Measurements from ENCODE around the gene ERC1. TPM values are rescaled to one million over a fixed set of nuclear protein-coding genes. Genes with fewer than 3 reads are reported as not detected.

Gene ERC1
- total RNA-seq, 2 experiments from 2014 or later, result 21.7 to 27.0 TPM

GRCh38 chr12:1357171-1357570 lies 366.1 kb downstream of the ERC1 start:
- Mint-ChIP-seq H3K4me3 (no peak overlapping the region), H3K27ac (no peak overlapping the region), H3K4me1 (ENCODE audit: low read depth) (no peaks in the 10 kb centered on the region), H3K9me3 (no peaks in the 10 kb centered on the region), H3K36me3 (ENCODE audit: low read depth) (no peaks in the 10 kb centered on the region), H3K27me3 (no peaks in the 10 kb centered on the region)
- TF ChIP-seq CTCF (IDR thresholded peaks at IDR 0.05), result no peak
- DNase-seq (no peak), ATAC-seq (no peak)
- intact Hi-C loops (cut with micrococcal nuclease), result no loop called here
- CTCF ChIA-PET, result interaction anchor here (1.1 kb wide), 1 partner anchor 13 kb away, joined by 3 read pairs; no protein-coding TSS in a partner anchor
- POLR2A ChIA-PET, result no interaction called here

- ChIA-PET POLR2A (no interaction called here), CTCF (no interaction called here)
- intact Hi-C loops (cut with micrococcal nuclease), result no loop called here
- Mint-ChIP-seq H3K36me3 (ENCODE audit: low read depth) (no peaks in the 10 kb centered on the region), H3K9me3 (no peaks in the 10 kb centered on the region), H3K4me3 (no peak overlapping the region), H3K4me1 (ENCODE audit: low read depth) (no peaks in the 10 kb centered on the region), H3K27ac (no peak overlapping the region), H3K27me3 (no peaks in the 10 kb centered on the region)
- ATAC-seq, result no peak
- TF ChIP-seq CTCF (IDR thresholded peaks at IDR 0.05), result no peak
- DNase-seq, result no peak
These were observed 366.7 kb downstream of the ERC1 start for GRCh38 chr12:1357711-1358110.

DNA sequence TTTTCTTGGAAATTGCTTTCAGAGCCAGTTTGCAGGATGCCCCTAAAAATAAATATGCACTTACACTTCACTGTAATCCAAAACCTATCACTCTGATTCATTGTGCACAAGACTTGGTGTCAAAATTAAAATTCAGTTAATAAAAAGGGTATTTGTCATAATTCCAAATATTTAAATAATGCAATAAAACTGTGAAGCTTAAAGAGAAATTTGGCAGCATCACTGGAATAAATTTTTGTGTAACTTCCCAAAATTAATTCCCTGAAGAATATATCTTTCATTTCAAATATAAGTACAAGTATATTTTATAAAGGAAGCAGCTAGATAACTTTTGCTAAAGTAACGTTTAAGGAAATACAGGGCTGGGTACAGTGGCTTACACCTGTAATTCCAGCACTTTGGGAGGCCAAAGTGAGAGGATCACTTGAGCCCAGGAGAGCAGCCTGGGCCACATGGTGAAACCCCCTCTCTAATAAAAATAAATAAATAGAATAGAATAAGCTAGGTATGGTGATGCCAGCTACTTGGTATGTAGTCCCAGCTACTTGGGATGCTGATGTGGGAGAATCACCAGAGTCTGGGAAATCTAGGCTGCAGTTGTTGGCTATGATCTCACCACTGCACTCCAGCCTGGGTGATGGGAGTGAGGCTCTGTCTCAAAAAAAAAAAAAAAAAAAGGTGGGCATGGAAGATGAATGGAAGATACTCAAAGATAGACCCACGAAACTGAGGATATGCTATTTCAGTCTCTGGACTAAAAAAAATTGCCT lies 369.6 kb downstream of the ERC1 start:
- CTCF ChIA-PET, result interaction anchor here (1.2 kb wide), 1 partner anchor 11 kb away, joined by 3 read pairs; no protein-coding TSS in a partner anchor
- Mint-ChIP-seq H3K9me3 (no peaks in the 10 kb centered on the region), H3K27me3 (no peaks in the 10 kb centered on the region), H3K4me3 (no peak overlapping the region), H3K4me1 (ENCODE audit: low read depth) (no peaks in the 10 kb centered on the region), H3K36me3 (ENCODE audit: low read depth) (peaks cover 1% of the 10 kb centered on the region), H3K27ac (no peak overlapping the region)
- ATAC-seq (no peak), DNase-seq (no peak)
- TF ChIP-seq CTCF (IDR thresholded peaks at IDR 0.05), result no peak
- intact Hi-C loops (cut with micrococcal nuclease), result no loop called here
- POLR2A ChIA-PET, result interaction anchor here (0.7 kb wide), 1 partner anchor 37 kb away, joined by 3 read pairs; no protein-coding TSS in a partner anchor

DNA sequence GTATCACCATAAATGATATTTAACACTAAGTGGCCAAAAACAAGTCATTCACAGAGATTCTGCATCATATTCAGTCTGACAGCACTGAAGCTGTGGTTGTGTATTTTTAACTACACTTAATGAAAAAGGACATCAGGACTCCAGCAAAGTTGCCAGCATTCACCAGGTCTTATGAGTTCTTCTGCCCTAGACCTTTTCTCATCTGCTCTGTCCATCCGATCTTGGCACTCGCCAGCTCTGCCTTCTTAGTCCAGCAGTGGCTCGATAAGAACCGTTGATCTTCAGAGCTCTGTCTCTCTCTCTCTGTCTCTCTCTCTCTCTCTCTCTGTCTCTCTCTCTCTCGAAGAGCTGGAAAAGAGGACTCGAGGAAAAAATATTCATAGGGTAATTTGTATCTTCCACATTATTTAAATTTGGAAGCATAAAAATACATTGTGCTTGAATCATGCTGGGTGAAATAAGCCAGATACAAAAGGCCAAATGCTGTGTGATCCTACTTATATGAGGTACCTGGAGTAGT lies 371.2 kb downstream of the ERC1 start:
- CTCF ChIA-PET, result interaction anchor here (1.0 kb wide), 1 partner anchor 9 kb away, joined by 3 read pairs; no protein-coding TSS in a partner anchor
- H3K36me3 Mint-ChIP-seq (ENCODE audit: low read depth), result peaks cover 1% of the 10 kb centered on the region
- no peak overlapping the region for H3K4me3 Mint-ChIP-seq
- no peak for TF ChIP-seq CTCF (IDR thresholded peaks at IDR 0.05)
- H3K4me1 Mint-ChIP-seq (ENCODE audit: low read depth), result no peaks in the 10 kb centered on the region
- no peak for DNase-seq
- no peak overlapping the region for H3K27ac Mint-ChIP-seq
- no peak for ATAC-seq
- H3K9me3 Mint-ChIP-seq, result no peaks in the 10 kb centered on the region
- no peaks in the 10 kb centered on the region for H3K27me3 Mint-ChIP-seq
- POLR2A ChIA-PET, result no interaction called here
- intact Hi-C loops (cut with micrococcal nuclease), result no loop called here

- ChIA-PET POLR2A (interaction anchor here (1.2 kb wide), 1 partner anchor 10 kb away, joined by 3 read pairs; no protein-coding TSS in a partner anchor), CTCF (no interaction called here)
- no peaks in the 10 kb centered on the region for H3K9me3 Mint-ChIP-seq
- H3K4me3 Mint-ChIP-seq, result no peak overlapping the region
- ATAC-seq, result no peak
- H3K27me3 Mint-ChIP-seq, result no peaks in the 10 kb centered on the region
- H3K36me3 Mint-ChIP-seq (ENCODE audit: low read depth), result peaks cover 1% of the 10 kb centered on the region
- DNase-seq, result no peak
- H3K4me1 Mint-ChIP-seq (ENCODE audit: low read depth), result peaks cover 5% of the 10 kb centered on the region
- no peak for TF ChIP-seq CTCF (IDR thresholded peaks at IDR 0.05)
- intact Hi-C loops (cut with micrococcal nuclease), result no loop called here
- H3K27ac Mint-ChIP-seq, result no peak overlapping the region
These were observed 374.7 kb downstream of the ERC1 start for GRCh38 chr12:1365703-1366102.

All from activated CD8-positive, alpha-beta T cell treated with anti-CD3 and anti-CD28 coated beads for 36 hours (primary cell).